HG03342 (cell line): ENCODE results near the gene ANKRD55.

ENCODE experiments used
- ATAC-seq: cut with Tn5 transposase; IDR thresholded peaks from one replicate; pipeline ENCODE4 v1.9.1; 2021; ENCODE audit warnings: mild to moderate bottlenecking, moderate library complexity; ENCODE audit not compliant: unreplicated experiment

The ANKRD55 gene

GRCh38 chr5:56054666-56055065 is 178.5 kb downstream of the ANKRD55 start:
- ATAC-seq, result no peak

GRCh38 chr5:56053363-56053762 is 179.8 kb downstream of the ANKRD55 start:
- ATAC-seq, result no peak

- no peak for ATAC-seq
These were observed 180.4 kb downstream of the ANKRD55 start for GRCh38 chr5:56052735-56053134.

- ATAC-seq, result no peak
These were observed 182.4 kb downstream of the ANKRD55 start for GRCh38 chr5:56050551-56051255.
